ENCODE data around the gene ZRANB1.
A peak's percentile ranks its signal among the peaks of the same experiment; 100 is the strongest.

ZRANB1 gene

GRCh38 chr10:125035588-125036295 lies 93.8 kb downstream of the ZRANB1 start:
- H3K4me3 ChIP-seq (ENCODE audit: low read length), result no peak overlapping the region
- no peak for DNase-seq (ENCODE audit: low read depth)
- no peak for TF ChIP-seq CTCF (IDR thresholded peaks at IDR 0.05; ENCODE audit: insufficient read depth, low read depth, low read length, missing control alignments)

- DNase-seq (ENCODE audit: low read depth), result peak; percentile 96
- TF ChIP-seq CTCF (IDR thresholded peaks at IDR 0.05; ENCODE audit: insufficient read depth, low read depth, low read length, missing control alignments), result no peak
- no peak overlapping the region for H3K4me3 ChIP-seq (ENCODE audit: low read length)
Observed at GRCh38 chr10:125037145-125037877, 95.4 kb downstream of the ZRANB1 start.
